GM18505 (cell line): ENCODE measurements around the gene TMEM131L.
A peak's percentile ranks its signal among the peaks of the same experiment; 100 is the strongest.
"Not testable (repeated sequence)": the region's sequence is repeated elsewhere in the genome, so short reads cannot be mapped to it uniquely, and the experiment has no call there.

ENCODE experiments used
- ATAC-seq: cut with Tn5 transposase; IDR thresholded peaks from one replicate; pipeline ENCODE4 v1.9.1; 2021; ENCODE audit not compliant: unreplicated experiment
- POLR2A ChIP-seq: IDR thresholded peaks from 4 replicates; pipeline ENCODE4 v1.6.1; 2011; ENCODE audit warnings: borderline replicate concordance; ENCODE audit not compliant: insufficient read depth, insufficient read length; ENCODE audit errors: extremely low read depth

TMEM131L gene

GRCh38 chr4:153494562-153494961 lies 28.4 kb downstream of the TMEM131L start:
- no peak for TF ChIP-seq POLR2A
- ATAC-seq = no peak

- no peak for TF ChIP-seq POLR2A
- no peak for ATAC-seq
Observed at GRCh38 chr4:153495480-153496193, 29.5 kb downstream of the TMEM131L start.

DNA sequence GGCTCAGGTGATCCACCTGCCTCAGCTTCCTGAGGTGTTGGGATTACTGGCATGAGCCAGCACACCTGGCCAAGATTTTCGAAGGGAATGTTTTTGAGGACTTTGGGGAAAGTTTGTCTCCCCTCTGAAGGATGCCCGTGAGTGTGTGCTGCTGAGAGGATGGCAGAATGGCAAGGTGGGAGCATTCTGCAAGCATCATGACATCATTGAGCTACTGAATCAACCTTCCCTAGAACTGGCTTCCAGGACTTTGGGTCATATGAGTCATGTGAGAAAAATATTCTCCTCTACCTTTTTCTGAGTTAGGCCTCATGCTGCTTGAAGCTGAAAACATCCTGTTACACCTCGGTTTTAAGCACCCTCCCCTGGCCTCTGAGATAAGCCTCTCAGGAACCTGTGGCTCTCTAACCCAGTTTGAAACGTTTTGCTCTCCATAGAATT lies 31.0 kb downstream of the TMEM131L start:
- ATAC-seq = peak; percentile 37
- TF ChIP-seq POLR2A = no peak

DNA sequence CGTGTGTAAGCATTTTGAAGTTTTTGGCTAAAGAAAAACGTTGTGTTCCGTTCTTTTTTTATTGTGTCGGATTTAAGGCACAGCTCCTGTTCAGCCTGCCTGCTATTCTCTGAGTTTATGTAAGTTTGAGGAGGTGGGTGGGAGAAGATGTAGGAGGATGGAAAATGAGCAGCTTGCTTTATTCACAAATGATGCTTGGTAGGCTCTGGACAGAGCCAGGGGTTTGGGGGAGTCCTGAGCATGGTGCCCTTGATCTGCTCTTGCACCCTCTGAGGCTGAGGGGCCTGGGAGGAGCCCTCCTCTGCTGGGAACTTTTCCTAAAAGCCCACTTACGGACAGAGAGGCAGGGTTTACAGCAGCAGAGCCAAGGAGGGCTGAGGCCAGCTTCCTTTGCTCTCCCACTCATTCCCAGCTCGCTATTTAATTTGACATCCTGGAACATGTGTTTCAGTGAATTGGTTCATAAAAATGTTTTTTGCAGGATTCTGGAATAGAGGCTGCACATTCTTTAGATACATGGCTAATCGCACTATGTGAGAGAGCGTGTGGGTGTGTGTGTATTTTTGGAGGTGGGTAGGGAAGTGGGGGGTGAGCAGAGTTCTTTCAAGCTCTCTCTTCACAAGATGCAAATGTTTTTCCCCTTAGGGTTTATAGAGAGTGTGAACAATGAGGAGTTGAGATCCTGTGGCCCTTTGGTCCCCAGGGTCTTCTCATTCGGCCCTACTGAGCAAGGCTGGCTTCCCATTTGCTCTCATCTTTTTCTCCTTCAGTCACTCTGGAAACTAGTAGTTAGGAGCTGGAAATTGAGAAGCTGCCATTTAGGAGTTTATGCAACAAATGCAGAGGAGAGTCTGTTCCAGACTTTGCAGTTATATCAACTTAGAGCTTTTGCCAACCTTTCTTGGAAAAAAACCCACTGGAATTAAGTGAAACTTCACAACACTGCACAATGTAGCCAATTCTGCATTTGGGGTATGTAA lies 32.1 kb downstream of the TMEM131L start:
- ATAC-seq = peak; percentile 74
- TF ChIP-seq POLR2A = peak; percentile 46

DNA sequence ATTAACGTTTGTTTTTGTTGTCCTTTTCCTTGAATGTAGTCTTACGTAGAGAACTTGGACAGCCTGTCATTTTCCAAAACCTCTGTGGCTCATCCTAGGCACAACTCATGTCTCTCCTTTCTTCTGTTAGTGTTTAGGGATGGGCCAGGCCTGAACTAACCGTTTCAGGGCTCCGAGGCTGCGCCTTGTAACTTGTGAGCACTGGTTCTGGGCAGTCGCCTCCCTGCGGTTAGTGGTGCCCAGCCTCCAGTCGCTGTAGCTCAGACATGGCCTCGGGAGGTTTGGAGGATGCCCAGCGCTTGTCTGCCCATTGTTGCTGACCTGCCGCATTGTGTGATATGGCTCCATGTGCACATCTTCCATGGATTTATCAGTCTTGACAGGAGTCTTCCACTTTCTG lies 32.8 kb downstream of the TMEM131L start:
- TF ChIP-seq POLR2A = no peak
- no peak for ATAC-seq

DNA sequence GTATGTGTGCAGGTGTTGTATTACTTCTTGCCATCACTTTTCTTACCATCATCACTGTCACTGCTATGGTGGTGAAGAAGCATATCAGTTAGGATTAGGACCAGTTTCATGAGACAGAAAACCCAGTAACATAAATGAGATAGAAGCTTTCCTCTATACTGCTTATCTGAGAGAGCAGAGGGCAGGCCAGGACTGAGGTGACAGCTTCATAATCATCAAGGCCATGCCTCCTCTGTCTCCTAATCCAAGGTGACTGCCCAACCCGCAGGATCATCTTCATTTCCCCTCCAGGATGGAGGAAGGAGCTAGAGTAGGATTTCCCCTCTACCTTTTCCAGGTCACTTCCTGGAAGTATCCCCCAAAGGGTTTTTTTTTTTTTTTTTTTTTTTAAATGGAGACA lies 35.4 kb downstream of the TMEM131L start:
- no peak for TF ChIP-seq POLR2A

GRCh38 chr4:153502584-153502983 lies 36.4 kb downstream of the TMEM131L start:
- TF ChIP-seq POLR2A = no peak
- no peak for ATAC-seq

More for the DNA sequence above, 35.4 kb downstream of the TMEM131L start:
- no peak for ATAC-seq

- ATAC-seq = no peak
- no peak for TF ChIP-seq POLR2A
Observed at GRCh38 chr4:153506341-153507309, 40.5 kb downstream of the TMEM131L start.

DNA sequence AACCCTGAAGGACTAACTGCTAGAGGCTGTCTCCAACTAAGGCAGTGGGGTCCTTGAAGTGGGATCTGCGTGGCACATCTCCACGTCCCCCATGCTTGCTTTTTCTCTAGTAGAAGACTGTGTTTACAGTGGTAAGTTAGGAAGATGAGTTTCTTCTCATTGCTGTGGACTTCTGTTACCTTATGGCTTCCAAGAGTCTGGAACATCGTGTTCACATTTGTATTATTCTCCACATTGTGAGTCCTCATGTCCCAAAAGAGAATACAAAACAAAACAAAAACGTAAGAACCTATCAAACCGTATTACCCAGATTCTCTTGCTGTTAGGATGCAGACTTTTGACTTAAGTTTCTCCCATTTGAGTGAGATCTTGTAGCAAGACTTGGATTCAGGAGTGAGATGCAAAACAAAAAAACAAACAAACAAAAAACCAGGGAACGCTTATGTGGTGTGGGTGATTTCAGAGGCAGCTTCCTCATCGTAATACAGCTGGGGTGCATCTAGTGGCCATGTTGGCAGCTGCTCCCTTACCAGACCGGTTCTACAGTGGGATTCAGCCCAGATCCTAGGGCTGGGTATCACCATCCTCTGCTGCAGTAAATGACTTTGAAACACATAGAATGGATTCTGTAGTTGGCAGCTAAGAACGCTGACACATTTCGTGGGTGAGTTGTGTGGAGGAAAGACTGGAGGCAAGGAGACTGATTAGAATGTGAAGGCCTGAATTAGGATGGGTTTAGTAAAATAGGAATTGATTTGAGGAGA lies 41.3 kb downstream of the TMEM131L start:
- TF ChIP-seq POLR2A = no peak
- no peak for ATAC-seq

GRCh38 chr4:153509212-153509611 lies 43.1 kb downstream of the TMEM131L start:
- not testable (repeated sequence) for ATAC-seq

DNA sequence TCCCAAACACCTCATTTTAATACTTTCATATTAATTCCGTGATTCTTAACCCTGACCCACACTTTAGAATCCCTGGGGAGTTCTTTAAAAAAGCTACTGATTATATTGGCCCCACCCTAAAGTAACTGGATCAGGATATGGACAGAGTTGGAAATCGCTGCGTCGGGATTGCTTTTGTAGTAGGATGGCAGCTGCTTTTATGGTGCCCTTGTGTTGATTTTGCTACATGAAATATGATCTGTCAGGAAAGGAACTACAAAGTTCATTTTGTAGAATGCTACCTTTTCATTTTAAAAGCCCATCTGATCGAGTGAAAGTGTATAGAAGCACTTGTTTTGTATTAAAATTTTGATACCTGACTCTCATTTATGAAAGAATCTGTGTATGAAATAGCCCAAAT lies 43.6 kb downstream of the TMEM131L start:
- no peak for ATAC-seq
- TF ChIP-seq POLR2A = no peak

DNA sequence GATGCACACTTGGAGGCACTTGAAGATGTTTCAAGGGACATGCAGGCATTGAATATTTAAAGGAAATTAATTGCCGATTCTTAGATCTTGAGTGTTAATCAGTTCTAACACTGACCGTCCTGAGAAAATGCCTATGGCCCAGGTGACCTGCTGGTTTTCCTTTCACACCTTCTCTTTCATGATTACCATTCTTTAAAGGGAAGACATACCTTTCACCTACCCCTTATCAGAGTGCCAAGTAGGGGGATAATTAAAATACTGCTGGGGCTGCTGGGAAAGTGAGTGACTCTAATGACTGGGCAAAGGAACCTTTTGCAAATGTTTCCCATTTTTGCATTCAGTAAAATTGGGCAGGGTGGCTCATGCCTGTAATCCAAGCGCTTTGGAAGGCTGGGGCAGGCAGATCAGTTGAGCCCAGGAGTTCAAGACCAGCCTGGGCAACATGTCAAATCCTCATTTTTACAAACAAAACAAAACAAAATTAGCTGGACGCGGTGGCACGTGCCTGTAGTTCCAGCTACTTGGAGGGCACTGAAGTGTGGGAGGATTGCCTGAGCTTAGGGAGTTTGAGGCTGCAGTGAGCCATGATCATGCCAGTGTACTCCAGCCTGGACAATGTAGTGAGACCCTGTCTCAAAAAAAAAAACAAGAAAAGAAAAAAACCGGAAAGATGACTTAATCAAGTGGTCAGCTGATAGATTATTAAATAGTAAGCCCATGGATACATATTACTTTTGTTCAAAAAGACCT lies 44.3 kb downstream of the TMEM131L start:
- TF ChIP-seq POLR2A = no peak
- no peak for ATAC-seq

DNA sequence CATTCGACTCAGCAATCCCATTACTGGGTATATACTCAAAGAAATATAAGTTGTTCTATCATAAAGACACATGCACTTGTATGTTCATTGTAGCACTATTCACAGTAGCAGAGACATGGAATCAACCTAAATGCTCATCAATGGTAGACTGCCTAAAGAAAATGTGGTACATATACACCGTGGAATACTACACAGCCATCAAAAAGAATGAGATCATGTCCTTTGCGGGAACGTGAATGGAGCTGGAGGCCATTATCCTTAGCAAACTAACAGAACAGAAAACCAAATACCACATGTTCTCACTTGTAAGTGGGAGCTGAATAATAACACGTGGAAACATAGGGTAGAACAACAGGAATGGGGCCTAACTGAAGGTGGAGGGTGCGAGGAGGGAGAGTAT lies 44.9 kb downstream of the TMEM131L start:
- no peak for TF ChIP-seq POLR2A
- ATAC-seq = no peak
